H9 (cell line): ENCODE results near the gene POU2F3. TPM values are rescaled to one million over a fixed set of nuclear protein-coding genes. Genes with fewer than 3 reads are reported as not detected.

Experiments used
- DNase-seq: peaks from one replicate; pipeline ENCODE4 v3.0.0-alpha.2; 2017
- H2AFZ ChIP-seq: one replicate; pipeline ENCODE4 v1.6.1; 2013; ENCODE audit warnings: mild to moderate bottlenecking, low read length, control low read depth, moderate library complexity
- H2AK5ac ChIP-seq: 2 replicates; pipeline ENCODE4 v1.6.1; 2013; ENCODE audit warnings: low read length, control low read depth, mixed read lengths; ENCODE audit not compliant: insufficient read length
- H2BK120ac ChIP-seq: one replicate; pipeline ENCODE4 v1.6.1; 2013; ENCODE audit warnings: low read depth, mild to moderate bottlenecking, low read length, control low read depth, inconsistent platforms; ENCODE audit not compliant: poor library complexity, severe bottlenecking
- H2BK12ac ChIP-seq: 2 replicates; pipeline ENCODE4 v1.6.1; 2013; ENCODE audit warnings: low read length, control low read depth, mixed read lengths, low read depth; ENCODE audit not compliant: insufficient read length
- H2BK15ac ChIP-seq: 2 replicates; pipeline ENCODE4 v1.6.1; 2013; ENCODE audit warnings: low read depth, low read length, control low read depth
- H2BK20ac ChIP-seq: one replicate; pipeline ENCODE4 v1.6.1; 2013; ENCODE audit warnings: low read depth, mild to moderate bottlenecking, low read length, control low read depth, inconsistent platforms; ENCODE audit not compliant: poor library complexity, severe bottlenecking
- H2BK5ac ChIP-seq: 2 replicates; pipeline ENCODE4 v1.6.1; 2013; ENCODE audit warnings: low read length, control low read depth, mixed read lengths; ENCODE audit not compliant: insufficient read length
- H3K14ac ChIP-seq: 2 replicates; pipeline ENCODE4 v1.6.1; 2013; ENCODE audit warnings: low read length, control low read depth; ENCODE audit not compliant: insufficient read depth
- H3K18ac ChIP-seq: 2 replicates; pipeline ENCODE4 v1.6.1; 2013; ENCODE audit warnings: low read depth, mild to moderate bottlenecking, mixed read lengths, low read length, control low read depth; ENCODE audit not compliant: insufficient read length
- H3K23ac ChIP-seq: 2 replicates; pipeline ENCODE4 v1.6.1; 2013; ENCODE audit warnings: low read length, control low read depth, mixed read lengths, low read depth; ENCODE audit not compliant: insufficient read length
- H3K23me2 ChIP-seq: 2 replicates; pipeline ENCODE4 v1.6.1; 2013; ENCODE audit warnings: low read depth, mild to moderate bottlenecking, mixed read lengths, low read length, control low read depth; ENCODE audit not compliant: insufficient read length, poor library complexity, severe bottlenecking
- H3K27ac ChIP-seq: 2 replicates; pipeline ENCODE4 v1.5.1; 2013; ENCODE audit warnings: low read length, control low read depth, mixed read lengths, low read depth; ENCODE audit not compliant: insufficient read length
- H3K27me3 ChIP-seq: 2 replicates; pipeline ENCODE4 v1.6.1; 2013; ENCODE audit warnings: low read length, control low read depth, inconsistent platforms; ENCODE audit not compliant: insufficient read depth
- H3K4ac ChIP-seq: 2 replicates; pipeline ENCODE4 v1.6.1; 2013; ENCODE audit warnings: low read depth, mild to moderate bottlenecking, control low read depth, inconsistent platforms, low read length, moderate library complexity
- H3K4me1 ChIP-seq: 2 replicates; pipeline ENCODE4 v1.6.1; 2013; ENCODE audit warnings: low read length, control low read depth, inconsistent platforms; ENCODE audit not compliant: insufficient read depth
- H3K4me2 ChIP-seq: 2 replicates; pipeline ENCODE4 v1.6.1; 2013; ENCODE audit warnings: low read length, control low read depth, mixed read lengths; ENCODE audit not compliant: insufficient read length, insufficient read depth
- H3K56ac ChIP-seq: 2 replicates; pipeline ENCODE4 v1.6.1; 2013; ENCODE audit warnings: low read depth, mild to moderate bottlenecking, mixed read lengths, low read length, control low read depth; ENCODE audit not compliant: insufficient read length
- H3K79me1 ChIP-seq: 2 replicates; pipeline ENCODE4 v1.6.1; 2013; ENCODE audit warnings: low read depth, mild to moderate bottlenecking, moderate library complexity, low read length, control low read depth, inconsistent platforms; ENCODE audit not compliant: insufficient read depth, poor library complexity, severe bottlenecking
- H3K79me2 ChIP-seq: 2 replicates; pipeline ENCODE4 v1.6.1; 2013; ENCODE audit warnings: low read length, control low read depth, inconsistent platforms; ENCODE audit not compliant: insufficient read depth
- H3K9ac ChIP-seq: 2 replicates; pipeline ENCODE4 v1.6.1; 2013; ENCODE audit warnings: low read length, control low read depth, mixed read lengths; ENCODE audit not compliant: insufficient read length; ENCODE audit errors: extremely low read depth
- H3K9me3 ChIP-seq: one replicate; pipeline ENCODE4 v1.6.1; 2013; ENCODE audit warnings: low read depth, low read length, inconsistent platforms; ENCODE audit not compliant: control insufficient read depth
- H3T11ph ChIP-seq: one replicate; pipeline ENCODE4 v1.6.1; 2013; ENCODE audit warnings: mild to moderate bottlenecking, low read length, control low read depth, inconsistent platforms
- H4K20me1 ChIP-seq: one replicate; pipeline ENCODE4 v1.6.1; 2013; ENCODE audit not compliant: control insufficient read depth, insufficient read length, insufficient read depth
- H4K5ac ChIP-seq: 2 replicates; pipeline ENCODE4 v1.6.1; 2013; ENCODE audit warnings: low read depth, mild to moderate bottlenecking, mixed read lengths, low read length, control low read depth; ENCODE audit not compliant: insufficient read length
- H4K8ac ChIP-seq: replicated peaks from 2 replicates; pipeline ENCODE4 v1.6.1; 2013; ENCODE audit warnings: low read length, control low read depth, mixed read lengths, low read depth; ENCODE audit not compliant: insufficient read length
- H4K91ac ChIP-seq: 2 replicates; pipeline ENCODE4 v1.6.1; 2013; ENCODE audit warnings: low read depth, mild to moderate bottlenecking, moderate library complexity, mixed read lengths, low read length, control low read depth; ENCODE audit not compliant: insufficient read length
- H3K27ac Mint-ChIP-seq, 3 experiments: 2 replicates in 2 of 3; 3 replicates in 1 of 3; pipeline ENCODE4 v1.8.0; 2020 to 2021; ENCODE audit warnings: mixed read lengths in 3 of 3, mild to moderate bottlenecking in 1 of 3, moderate library complexity in 1 of 3
- H3K27me3 Mint-ChIP-seq: 2 replicates; pipeline ENCODE4 v1.8.0; 2021; ENCODE audit warnings: low read depth, mild to moderate bottlenecking, moderate library complexity, mixed read lengths
- H3K36me3 Mint-ChIP-seq, 3 experiments: 2 replicates in 2 of 3; 3 replicates in 1 of 3; pipeline ENCODE4 v1.8.0; 2020 to 2021; ENCODE audit warnings: low read depth in 3 of 3, mixed read lengths in 3 of 3; ENCODE audit not compliant: insufficient read depth in 1 of 3
- H3K4me1 Mint-ChIP-seq, 2 experiments: 2 replicates each; pipeline ENCODE4 v1.8.0; 2020; ENCODE audit warnings: mixed read lengths in 2 of 2
- H3K4me3 Mint-ChIP-seq, 2 experiments: 2 replicates in 1 of 2; 3 replicates in 1 of 2; pipeline ENCODE4 v1.8.0; 2020 to 2021; ENCODE audit warnings: mild to moderate bottlenecking in 2 of 2, mixed read lengths in 2 of 2, moderate library complexity in 1 of 2
- H3K9me3 Mint-ChIP-seq, 2 experiments: 2 replicates in 1 of 2; 3 replicates in 1 of 2; pipeline ENCODE4 v1.8.0; 2020; ENCODE audit warnings: mild to moderate bottlenecking in 2 of 2, mixed read lengths in 2 of 2, moderate library complexity in 1 of 2
- WGBS: extraction: QIAGEN DNeasy Blood & Tissue Kit; methylation state at CpG from one replicate; pipeline ENCODE4 v1.1.7; 2013; ENCODE audit warnings: missing lambda C conversion rate, low lambda C conversion rate, mixed read lengths; ENCODE audit not compliant: insufficient read length; ENCODE audit errors: extremely low coverage; 5-methylcytosine and 5-hydroxymethylcytosine counted together
- total RNA-seq: library from RNA; stranded (reverse); gene quantifications from 2 replicates; pipeline ENCODE4 v1.2.1, GENCODE V29; 2021
- TF ChIP-seq, protein P1 (sequence below): fragments of 200-600 bp; sonication (generic); conservative IDR thresholded peaks from 3 replicates; pipeline ENCODE4 v1.8.0; 2021; ENCODE audit warnings: antibody characterized with exemption, mild to moderate bottlenecking

Gene POU2F3
- total RNA-seq, 1 experiment from 2014 or later = 1.1 TPM

DNA sequence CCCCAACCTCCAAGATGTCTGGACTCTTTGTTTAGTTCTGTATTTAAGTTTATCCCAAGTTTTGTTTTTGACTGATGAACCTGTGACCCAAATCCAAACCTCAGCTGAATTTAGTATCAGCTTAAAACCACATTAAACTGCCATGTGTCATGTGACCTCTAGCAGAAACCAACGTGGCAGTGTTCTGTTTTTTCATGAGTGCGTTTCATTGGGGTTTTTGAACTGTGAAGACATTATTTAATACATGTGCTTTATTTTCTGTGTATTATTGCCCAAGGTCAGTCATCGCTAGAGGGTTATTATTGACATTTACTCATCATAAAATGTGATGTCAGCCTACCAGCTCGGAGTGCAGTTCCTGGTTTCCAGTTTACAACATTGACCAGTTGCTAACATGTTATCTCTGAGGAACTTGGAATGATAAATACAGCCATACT, 86.9 kb downstream of the POU2F3 start:
- peak overlapping the region in 1 of 2 experiments; percentile 89; a peak in 2 of 5 replicates for H3K4me3 Mint-ChIP-seq

More for the DNA sequence above, 86.9 kb downstream of the POU2F3 start:
- Histone ChIP-seq H4K20me1 (no peaks in the 10 kb centered on the region), H3K23me2 (peaks cover 4% of the 10 kb centered on the region), H3K56ac (no peak overlapping the region), H2BK120ac (no peak overlapping the region), H3K4ac (no peak overlapping the region), H3K27me3 (no peaks in the 10 kb centered on the region), H4K5ac (no peak overlapping the region), H2AK5ac (no peak overlapping the region), H3K9ac (no peak overlapping the region), H3K4me2 (no peak overlapping the region), H3K27ac (no peak overlapping the region), H3K79me1 (no peaks in the 10 kb centered on the region), H2BK15ac (no peak overlapping the region), H3K9me3 (no peaks in the 10 kb centered on the region), H3K14ac (no peak overlapping the region), H2AFZ (no peak overlapping the region), H3K23ac (no peak overlapping the region), H3T11ph (no peak overlapping the region), H3K79me2 (no peaks in the 10 kb centered on the region), H2BK5ac (no peak overlapping the region), H4K91ac (no peak overlapping the region), H2BK20ac (no peak overlapping the region), H3K4me1 (0 out of 2 replicates have a peak, but pooled peaks cover 2% of the 10 kb centered on the region), H3K18ac (no peak overlapping the region), H2BK12ac (no peak overlapping the region), H4K8ac (no peak overlapping the region)
- no peaks in the 10 kb centered on the region for H3K9me3 Mint-ChIP-seq
- no peak overlapping the region for H3K27ac Mint-ChIP-seq
- DNase-seq = no peak
- H3K4me1 Mint-ChIP-seq = peaks cover 14 to 15% of the 10 kb centered on the region in 2 experiments
- peaks cover 5% of the 10 kb centered on the region for H3K27me3 Mint-ChIP-seq
- H3K36me3 Mint-ChIP-seq = peaks cover 9 to 22% (median 17%) of the 10 kb centered on the region in 3 experiments; a peak in 6 of 7 replicates
- TF ChIP-seq, protein P1, sequence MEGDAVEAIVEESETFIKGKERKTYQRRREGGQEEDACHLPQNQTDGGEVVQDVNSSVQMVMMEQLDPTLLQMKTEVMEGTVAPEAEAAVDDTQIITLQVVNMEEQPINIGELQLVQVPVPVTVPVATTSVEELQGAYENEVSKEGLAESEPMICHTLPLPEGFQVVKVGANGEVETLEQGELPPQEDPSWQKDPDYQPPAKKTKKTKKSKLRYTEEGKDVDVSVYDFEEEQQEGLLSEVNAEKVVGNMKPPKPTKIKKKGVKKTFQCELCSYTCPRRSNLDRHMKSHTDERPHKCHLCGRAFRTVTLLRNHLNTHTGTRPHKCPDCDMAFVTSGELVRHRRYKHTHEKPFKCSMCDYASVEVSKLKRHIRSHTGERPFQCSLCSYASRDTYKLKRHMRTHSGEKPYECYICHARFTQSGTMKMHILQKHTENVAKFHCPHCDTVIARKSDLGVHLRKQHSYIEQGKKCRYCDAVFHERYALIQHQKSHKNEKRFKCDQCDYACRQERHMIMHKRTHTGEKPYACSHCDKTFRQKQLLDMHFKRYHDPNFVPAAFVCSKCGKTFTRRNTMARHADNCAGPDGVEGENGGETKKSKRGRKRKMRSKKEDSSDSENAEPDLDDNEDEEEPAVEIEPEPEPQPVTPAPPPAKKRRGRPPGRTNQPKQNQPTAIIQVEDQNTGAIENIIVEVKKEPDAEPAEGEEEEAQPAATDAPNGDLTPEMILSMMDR = no peak
- WGBS = no CpG with 5 or more reads among the region's 4 CpGs
